BJ (cell line): ENCODE measurements around the gene PCDH19. TPM values are rescaled to one million over a fixed set of nuclear protein-coding genes. Genes with fewer than 3 reads are reported as not detected.

Experiments
- CTCF ChIA-PET: fragments of 350-600 bp; formaldehyde crosslinking; extraction: SDS; loops from one replicate; lab custom pipeline; 2021; ENCODE audit warnings: antibody characterized with exemption, inconsistent platforms; lab: Yijun Ruan, JAX
- POLR2A ChIA-PET: fragments of 300-600 bp; sonication (Branson Sonifier 250); formaldehyde crosslinking; extraction: SDS; loops from one replicate; lab custom pipeline; 2021; ENCODE audit warnings: antibody characterized with exemption; lab: Charles Lee
- DNase-seq: peaks from one replicate; pipeline ENCODE4 v3.0.0-alpha.2; 2011; ENCODE audit warnings: low read depth
- H3K27me3 ChIP-seq: 2 replicates; pipeline ENCODE4 v1.6.0; 2011; ENCODE audit warnings: low read length; ENCODE audit not compliant: control insufficient read depth, insufficient read depth
- H3K36me3 ChIP-seq: 2 replicates; pipeline ENCODE4 v1.5.1; 2011; ENCODE audit warnings: low read length; ENCODE audit not compliant: control insufficient read depth, insufficient read depth
- H3K4me3 ChIP-seq: 2 replicates; pipeline ENCODE4 v1.5.1; 2011; ENCODE audit warnings: low read depth, mild to moderate bottlenecking, control low read depth, low read length
- CTCF ChIP-seq: IDR thresholded peaks from 2 replicates; pipeline ENCODE4 v1.5.1; 2011; ENCODE audit warnings: low read depth, mild to moderate bottlenecking, control low read depth, inconsistent platforms, low read length, moderate library complexity; ENCODE audit not compliant: insufficient read depth
- polyA plus RNA-seq: library from polyadenylated mRNA; depleted of rRNA; stranded (reverse); fragments of >200 nt; gene quantifications from 2 replicates; pipeline ENCODE4 v1.2.3, GENCODE V29; 2011

PCDH19 gene
- polyA plus RNA-seq, 1 experiment, result 0.01 TPM

- Histone ChIP-seq H3K27me3 (no peaks in the 10 kb centered on the region), H3K4me3 (no peak overlapping the region), H3K36me3 (no peaks in the 10 kb centered on the region)
- ChIA-PET POLR2A (no interaction called here), CTCF (no interaction called here)
- TF ChIP-seq CTCF, result no peak
- no peak for DNase-seq
Measured at GRCh38 chrX:100440006-100440405, 29.9 kb upstream of the PCDH19 start.

GRCh38 chrX:100435726-100436125 is 25.7 kb upstream of the PCDH19 start:
- Histone ChIP-seq H3K27me3 (no peaks in the 10 kb centered on the region), H3K4me3 (no peak overlapping the region), H3K36me3 (no peaks in the 10 kb centered on the region)
- ChIA-PET CTCF (no interaction called here), POLR2A (no interaction called here)
- no peak for DNase-seq
- TF ChIP-seq CTCF, result no peak

- ChIA-PET CTCF (no interaction called here), POLR2A (no interaction called here)
- Histone ChIP-seq H3K27me3 (no peaks in the 10 kb centered on the region), H3K36me3 (no peaks in the 10 kb centered on the region), H3K4me3 (no peak overlapping the region)
- DNase-seq, result no peak
- no peak for TF ChIP-seq CTCF
Measured at GRCh38 chrX:100424012-100424411, 13.9 kb upstream of the PCDH19 start.

GRCh38 chrX:100418556-100418955 is 8.5 kb upstream of the PCDH19 start:
- CTCF ChIA-PET, result no interaction called here
- no peak for DNase-seq
- Histone ChIP-seq H3K4me3 (no peak overlapping the region), H3K27me3 (no peaks in the 10 kb centered on the region), H3K36me3 (no peaks in the 10 kb centered on the region)
- TF ChIP-seq CTCF, result no peak
- POLR2A ChIA-PET, result no interaction called here

- no peak for DNase-seq
- H3K36me3 ChIP-seq, result no peaks in the 10 kb centered on the region
- POLR2A ChIA-PET, result no interaction called here
- CTCF ChIA-PET, result no interaction called here
- no peaks in the 10 kb centered on the region for H3K27me3 ChIP-seq
- H3K4me3 ChIP-seq, result no peak overlapping the region
- TF ChIP-seq CTCF, result no peak
Measured at GRCh38 chrX:100417681-100418080, 7.6 kb upstream of the PCDH19 start.
